ENCODE measurements around the gene OXCT1. TPM values are rescaled to one million over a fixed set of nuclear protein-coding genes. Genes with fewer than 3 reads are reported as not detected.
A peak's percentile ranks its signal among the peaks of the same experiment; 100 is the strongest.

The OXCT1 gene
- total and polyA plus RNA-seq, 2 of the 8 experiments (the other 6 are each of a cell fraction or from before 2014, with no cell fraction given) = 10.1 to 28.2 TPM

- Histone ChIP-seq H3K4ac (replicated peaks; ENCODE audit: insufficient read length, low read depth, low read length) (no peak overlapping the region), H2BK12ac (ENCODE audit: low read depth, low read length) (no peak overlapping the region), H2BK20ac (ENCODE audit: low read length) (no peak overlapping the region), H2AK5ac (ENCODE audit: low read depth, low read length) (no peak overlapping the region), H3K4me3 (ENCODE audit: extremely low read depth in 1 of 4, insufficient read depth in 2 of 4, low read depth in 3 of 4, low read length in 4 of 4) (no peak overlapping the region), H2AFZ (ENCODE audit: low read length) (no peak overlapping the region), H3K27ac (ENCODE audit: low read depth, low read length) (no peak overlapping the region), H2BK15ac (ENCODE audit: low read length) (no peak overlapping the region), H3K14ac (ENCODE audit: insufficient read length) (no peak overlapping the region), H4K20me1 (replicated peaks in 1 of 2; ENCODE audit: control insufficient read depth in 1 of 2, insufficient read depth in 2 of 2, low read length in 2 of 2) (no peaks in the 10 kb centered on the region), H3K18ac (ENCODE audit: extremely low read depth, low read length) (no peak overlapping the region), H3K79me2 (ENCODE audit: control insufficient read depth in 1 of 2, insufficient read depth in 2 of 2, low read length in 2 of 2) (no peaks in the 10 kb centered on the region), H3K4me1 (replicated peaks in 1 of 4; ENCODE audit: control insufficient read depth in 3 of 4, insufficient read depth in 4 of 4, low read length in 3 of 4) (no peaks in the 10 kb centered on the region), H3K23me2 (ENCODE audit: low read depth, low read length) (no peaks in the 10 kb centered on the region), H2BK5ac (ENCODE audit: low read depth, low read length) (no peak overlapping the region), H3K79me1 (ENCODE audit: low read depth, low read length) (no peaks in the 10 kb centered on the region), H3K36me3 (ENCODE audit: control insufficient read depth in 2 of 4, insufficient read depth in 4 of 4, low read length in 3 of 4) (peaks cover 0 to 2% (median 0%) of the 10 kb centered on the region in 4 experiments; a peak in 1 of 8 replicates), H3K27me3 (replicated peaks in 1 of 4; ENCODE audit: control insufficient read depth in 3 of 4, extremely low read depth in 1 of 4, insufficient read depth in 3 of 4, low read length in 3 of 4) (no peaks in the 10 kb centered on the region), H3K9ac (replicated peaks in 1 of 4; ENCODE audit: extremely low read depth in 1 of 4, low read depth in 3 of 4, low read length in 3 of 4) (no peak overlapping the region; a peak in 1 of 7 replicates), H4K8ac (ENCODE audit: extremely low read depth, insufficient read depth, low read length) (no peak overlapping the region), H4K91ac (replicated peaks; ENCODE audit: insufficient read length, low read length) (no peak overlapping the region), H2BK120ac (replicated peaks; ENCODE audit: low read depth, low read length) (no peak overlapping the region), H3K9me3 (ENCODE audit: insufficient read depth in 2 of 2, low read depth in 1 of 2, low read length in 1 of 2) (no peaks in the 10 kb centered on the region), H4K5ac (ENCODE audit: insufficient read length, low read depth, low read length) (no peak overlapping the region), H3K23ac (ENCODE audit: insufficient read length) (no peak overlapping the region), H3K4me2 (ENCODE audit: insufficient read depth in 1 of 2, low read depth in 2 of 2, low read length in 2 of 2) (no peak overlapping the region), H3K56ac (replicated peaks; ENCODE audit: insufficient read length, low read depth, low read length) (peak overlapping the region; percentile 7)
- no peak for TF ChIP-seq RXRA (IDR thresholded peaks at IDR 0.05; ENCODE audit: insufficient read depth, low read depth, low read length)
- TF ChIP-seq RFX5 (IDR thresholded peaks at IDR 0.05; ENCODE audit: borderline replicate concordance, low read depth, low read length) = no peak
- no peak for TF ChIP-seq CBX5 (IDR thresholded peaks at IDR 0.05; ENCODE audit: low read depth, low read length)
- TF ChIP-seq ZNF274 (IDR thresholded peaks at IDR 0.05; ENCODE audit: borderline replicate concordance, extremely low read depth, low read length) = no peak
- no peak for TF ChIP-seq HDAC6 (IDR thresholded peaks at IDR 0.05; ENCODE audit: low read depth, low read length)
- no peak for TF ChIP-seq CHD2 (IDR thresholded peaks at IDR 0.05; ENCODE audit: low read length)
- no peak for TF ChIP-seq CTBP2 (IDR thresholded peaks at IDR 0.05; ENCODE audit: borderline replicate concordance, insufficient read depth, insufficient read length, low read length)
- TF ChIP-seq RNF2 (IDR thresholded peaks at IDR 0.05; ENCODE audit: borderline replicate concordance, low read depth, low read length, missing control alignments, poor library complexity, severe bottlenecking) = no peak
- TF ChIP-seq SIRT6 (IDR thresholded peaks at IDR 0.05; ENCODE audit: low read length) = no peak
- TF ChIP-seq NANOG (IDR thresholded peaks at IDR 0.05; ENCODE audit: insufficient read depth, low read depth, low read length, poor library complexity, severe bottlenecking) = no peak
- FAIRE-seq (no peak), DNase-seq (ENCODE audit: low read depth in 1 of 2, low spot score in 2 of 2) (no peak)
- ChIA-PET POLR2A (ENCODE audit: partially characterized antibody) (no interaction called here), CTCF (ENCODE audit: partially characterized antibody) (interaction anchor here (0.6 kb wide), 1 partner anchor 472 kb away, joined by 3 read pairs; no protein-coding TSS in a partner anchor)
- 90% methylated on average over 1 of the region's 1 CpG; no CpG with 5 or more reads in 1 of the 2 experiments for WGBS, 2 experiments (ENCODE audit: extremely low coverage in 1 of 2, insufficient coverage in 1 of 2, insufficient read length in 1 of 2, insufficient replicate concordance in 2 of 2, low coverage in 1 of 2, low lambda C conversion rate in 2 of 2, missing lambda C conversion rate in 1 of 2)
Observed at GRCh38 chr5:41747301-41747700, 122.9 kb downstream of the OXCT1 start.

Measured in H1 (cell line).